Embryonic facial prominence (tissue), 1 donor: Measurements from ENCODE around the gene ELOVL6.
"Not testable (repeated sequence)": the region's sequence is repeated elsewhere in the genome, so short reads cannot be mapped to it uniquely, and the experiment has no call there.

Source experiments
- DNase-seq: peaks from one replicate; pipeline ENCODE4 v3.0.0-alpha.2; 2016; ENCODE audit errors: extremely low spot score

The ELOVL6 gene

GRCh38 chr4:110124711-110125110 is 73.7 kb downstream of the ELOVL6 start:
- DNase-seq: no peak

GRCh38 chr4:110122201-110122600 is 76.2 kb downstream of the ELOVL6 start:
- DNase-seq: no peak

- no peak for DNase-seq
Observed at GRCh38 chr4:110120506-110120905, 77.9 kb downstream of the ELOVL6 start.

GRCh38 chr4:110119880-110120279 is 78.5 kb downstream of the ELOVL6 start:
- DNase-seq: no peak

GRCh38 chr4:110119337-110119736 is 79.1 kb downstream of the ELOVL6 start:
- DNase-seq: no peak

- DNase-seq: no peak
Observed at GRCh38 chr4:110112056-110112455, 86.4 kb downstream of the ELOVL6 start.

GRCh38 chr4:110109455-110109854 is 89.0 kb downstream of the ELOVL6 start:
- DNase-seq: no peak

- no peak for DNase-seq
Observed at GRCh38 chr4:110108960-110109359, 89.5 kb downstream of the ELOVL6 start.

GRCh38 chr4:110108422-110108821 is 90.0 kb downstream of the ELOVL6 start:
- DNase-seq: no peak

GRCh38 chr4:110107866-110108265 is 90.5 kb downstream of the ELOVL6 start:
- DNase-seq: no peak

GRCh38 chr4:110106931-110107296 is 91.5 kb downstream of the ELOVL6 start:
- no peak for DNase-seq

GRCh38 chr4:110104661-110105060 is 93.8 kb downstream of the ELOVL6 start:
- no peak for DNase-seq

- DNase-seq: no peak
Observed at GRCh38 chr4:110099638-110100037, 98.8 kb downstream of the ELOVL6 start.

- no peak for DNase-seq
Observed at GRCh38 chr4:110096405-110096804, 102.0 kb downstream of the ELOVL6 start.

GRCh38 chr4:110092646-110093045 is 105.8 kb downstream of the ELOVL6 start:
- no peak for DNase-seq

GRCh38 chr4:110091434-110092140 is 106.8 kb downstream of the ELOVL6 start:
- DNase-seq: no peak

- no peak for DNase-seq
Observed at GRCh38 chr4:110088670-110089069, 109.7 kb downstream of the ELOVL6 start.

GRCh38 chr4:110087070-110087708 is 111.2 kb downstream of the ELOVL6 start:
- DNase-seq: peak; percentile 15

GRCh38 chr4:110085131-110085530 is 113.3 kb downstream of the ELOVL6 start:
- DNase-seq: no peak

- DNase-seq: no peak
Observed at GRCh38 chr4:110084154-110084553, 114.3 kb downstream of the ELOVL6 start.

GRCh38 chr4:110078148-110078547 is 120.3 kb downstream of the ELOVL6 start:
- not testable (repeated sequence) for DNase-seq

- DNase-seq: not testable (repeated sequence)
Observed at GRCh38 chr4:110076828-110077227, 121.6 kb downstream of the ELOVL6 start.

- DNase-seq: no peak
Observed at GRCh38 chr4:110075891-110076290, 122.5 kb downstream of the ELOVL6 start.
